Measurements from ENCODE around the gene CLRN1.
A peak's percentile ranks its signal among the peaks of the same experiment; 100 is the strongest.

Gene CLRN1

DNA sequence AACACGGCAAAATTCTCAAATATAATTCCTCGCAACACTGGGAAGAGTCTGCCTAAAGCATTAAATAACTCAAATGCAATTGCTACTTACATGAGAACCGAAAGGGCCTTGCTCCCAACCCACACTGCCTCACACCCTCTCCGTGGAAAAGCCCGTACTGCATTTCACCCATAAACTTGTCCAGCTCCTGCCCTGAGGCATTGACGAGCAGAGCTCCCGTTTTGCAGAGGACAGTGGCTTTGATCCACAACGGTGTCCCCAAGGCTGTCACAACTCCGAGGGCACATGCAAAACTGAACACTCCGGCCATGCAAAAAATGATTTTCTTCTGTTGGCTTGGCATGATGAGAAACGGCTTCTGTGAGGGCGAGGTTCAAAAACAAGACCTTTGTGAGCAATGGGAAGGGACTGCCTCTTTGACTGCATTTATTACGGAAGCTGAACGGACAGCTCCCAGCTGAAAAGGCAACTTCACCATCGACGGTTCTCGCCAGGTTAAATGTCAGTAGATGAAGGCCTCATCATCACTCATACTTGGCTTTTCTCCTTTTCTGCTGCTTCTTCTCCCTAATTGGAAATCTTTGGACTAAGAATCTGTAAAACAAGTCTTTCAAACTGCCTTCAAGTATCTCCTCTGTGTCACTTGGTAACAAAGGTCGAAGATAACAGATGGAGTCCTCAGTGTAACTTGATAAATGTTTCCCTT, at the start of gene CLRN1:
TSS of gene CLRN1 (minus strand) at position 362 of the 706 bp plus-strand sequence. CDS start at position 343, 19 bp downstream.
- no peak within 1 kb of the TSS for H3K4me3 ChIP-seq (ENCODE audit: low read length)
- DNase-seq (ENCODE audit: low read depth): no peak
- no peak for TF ChIP-seq CTCF (conservative IDR thresholded peaks at IDR 0.05; ENCODE audit: low read depth, low read length)

DNA sequence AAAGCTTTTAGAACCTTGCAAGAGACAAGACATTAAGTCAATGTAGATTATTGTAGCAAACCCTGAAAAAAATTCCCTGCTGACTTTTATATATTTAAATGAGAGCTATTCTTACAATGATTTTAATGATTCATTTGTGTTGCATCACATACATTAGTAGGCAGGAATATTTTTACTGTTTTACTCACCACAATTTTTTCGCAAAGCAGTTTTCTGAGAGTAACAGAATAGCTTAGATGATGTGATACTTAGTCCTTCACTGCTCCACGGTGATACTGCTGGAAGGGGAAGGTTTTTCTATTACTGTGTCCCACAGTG, 43.9 kb upstream of the CLRN1 start:
- TF ChIP-seq CTCF (conservative IDR thresholded peaks at IDR 0.05; ENCODE audit: low read depth, low read length): no peak
- H3K4me3 ChIP-seq (ENCODE audit: low read length): no peak overlapping the region
- DNase-seq (ENCODE audit: low read depth): no peak

- H3K4me3 ChIP-seq (ENCODE audit: low read length): no peak overlapping the region
- TF ChIP-seq CTCF (conservative IDR thresholded peaks at IDR 0.05; ENCODE audit: low read depth, low read length): no peak
- DNase-seq (ENCODE audit: low read depth): no peak
Measured at GRCh38 chr3:151015767-151016477, 43.4 kb upstream of the CLRN1 start.

- H3K4me3 ChIP-seq (ENCODE audit: low read length): no peak overlapping the region
- no peak for TF ChIP-seq CTCF (conservative IDR thresholded peaks at IDR 0.05; ENCODE audit: low read depth, low read length)
- no peak for DNase-seq (ENCODE audit: low read depth)
Measured at GRCh38 chr3:151015181-151015580, 42.7 kb upstream of the CLRN1 start.

GRCh38 chr3:151014501-151015018, 42.0 kb upstream of the CLRN1 start:
- DNase-seq (ENCODE audit: low read depth): no peak
- no peak for TF ChIP-seq CTCF (conservative IDR thresholded peaks at IDR 0.05; ENCODE audit: low read depth, low read length)
- H3K4me3 ChIP-seq (ENCODE audit: low read length): no peak overlapping the region

GRCh38 chr3:151012753-151013152, 40.2 kb upstream of the CLRN1 start:
- DNase-seq (ENCODE audit: low read depth): no peak
- no peak for TF ChIP-seq CTCF (conservative IDR thresholded peaks at IDR 0.05; ENCODE audit: low read depth, low read length)
- H3K4me3 ChIP-seq (ENCODE audit: low read length): no peak overlapping the region

GRCh38 chr3:151011427-151011826, 38.9 kb upstream of the CLRN1 start:
- peak; percentile 96 for DNase-seq (ENCODE audit: low read depth)
- H3K4me3 ChIP-seq (ENCODE audit: low read length): no peak overlapping the region
- no peak for TF ChIP-seq CTCF (conservative IDR thresholded peaks at IDR 0.05; ENCODE audit: low read depth, low read length)

Data from retinal pigment epithelial cell (primary cell).